SK-N-SH treated with all-trans-retinoic acid at 6 μM for 48 hours (cell line): ENCODE results near the gene CALHM4.

Experiments
- GLIS3 ChIP-seq: fragments of 250-450 bp; sonication (Bioruptor Pico); IDR thresholded peaks from 2 replicates; pipeline ENCODE4 v1.5.0; 2020; ENCODE audit warnings: mild to moderate bottlenecking, moderate library complexity
- ISL1 ChIP-seq: fragments of 250-450 bp; sonication (Bioruptor Pico); IDR thresholded peaks from 2 replicates; pipeline ENCODE4 v2.1.2; 2022; ENCODE audit warnings: mild to moderate bottlenecking, moderate library complexity
- PPARA ChIP-seq: fragments of 250-450 bp; sonication (Bioruptor Pico); IDR thresholded peaks from 2 replicates; pipeline ENCODE4 v1.5.0; 2020; ENCODE audit warnings: mild to moderate bottlenecking, borderline replicate concordance
- TCF4 ChIP-seq: fragments of 250-450 bp; sonication (Bioruptor Pico); IDR thresholded peaks from 2 replicates; pipeline ENCODE4 v1.8.0; 2021; ENCODE audit warnings: mild to moderate bottlenecking, moderate library complexity, borderline replicate concordance
- ZC3H10 ChIP-seq: fragments of 250-450 bp; sonication (Bioruptor Pico); IDR thresholded peaks from 2 replicates; pipeline ENCODE4 v1.5.1; 2021; ENCODE audit warnings: mild to moderate bottlenecking, moderate library complexity
- ZFP30 ChIP-seq: fragments of 450-650 bp; formaldehyde crosslinking; IDR thresholded peaks from 2 replicates; pipeline ENCODE4 v1.5.0; 2022; ENCODE audit warnings: mild to moderate bottlenecking, moderate library complexity
- ZNF565 ChIP-seq: fragments of 450-650 bp; formaldehyde crosslinking; conservative IDR thresholded peaks from 2 replicates; pipeline ENCODE4 v1.5.0; 2020; ENCODE audit warnings: low read depth, mild to moderate bottlenecking, moderate library complexity
- ZNF8 ChIP-seq: fragments of 450-650 bp; formaldehyde crosslinking; IDR thresholded peaks from 2 replicates; pipeline ENCODE4 v1.5.0; 2020; ENCODE audit warnings: mild to moderate bottlenecking, moderate library complexity
- TF ChIP-seq, protein P1 (sequence below): fragments of 250-450 bp; sonication (Bioruptor Pico); IDR thresholded peaks from 2 replicates; pipeline ENCODE4 v1.5.0; 2020; ENCODE audit warnings: mild to moderate bottlenecking, moderate library complexity
- TF ChIP-seq, protein P2 (sequence below): fragments of 250-450 bp; sonication (Bioruptor Pico); IDR thresholded peaks from 2 replicates; pipeline ENCODE4 v1.5.1; 2020; ENCODE audit warnings: low read depth, mild to moderate bottlenecking, moderate library complexity
- TF ChIP-seq, protein P3 (sequence below): fragments of 250-450 bp; sonication (Bioruptor Pico); IDR thresholded peaks from 2 replicates; pipeline ENCODE4 v1.8.0; 2020; ENCODE audit warnings: mild to moderate bottlenecking, moderate library complexity, borderline replicate concordance

DNA sequence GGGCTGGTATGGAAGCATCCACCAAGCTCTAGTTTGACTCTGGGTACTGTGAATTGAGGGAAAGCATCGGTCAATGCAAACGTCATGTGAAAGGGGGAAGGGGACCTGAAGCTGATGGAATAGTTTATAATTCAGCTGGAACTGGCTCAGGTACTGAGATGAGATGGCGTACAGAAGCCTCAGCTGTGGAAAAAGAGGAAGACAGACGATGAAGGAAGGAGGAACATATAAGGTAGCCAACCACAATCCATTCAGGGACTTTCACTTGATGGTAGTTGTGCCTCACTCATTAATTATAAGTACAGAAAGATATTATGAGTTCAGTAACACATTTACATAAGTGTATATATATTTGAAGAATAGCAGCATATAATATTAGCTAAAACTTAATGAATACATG lies 39.4 kb upstream of the CALHM4 start:
- TF ChIP-seq, protein P1, sequence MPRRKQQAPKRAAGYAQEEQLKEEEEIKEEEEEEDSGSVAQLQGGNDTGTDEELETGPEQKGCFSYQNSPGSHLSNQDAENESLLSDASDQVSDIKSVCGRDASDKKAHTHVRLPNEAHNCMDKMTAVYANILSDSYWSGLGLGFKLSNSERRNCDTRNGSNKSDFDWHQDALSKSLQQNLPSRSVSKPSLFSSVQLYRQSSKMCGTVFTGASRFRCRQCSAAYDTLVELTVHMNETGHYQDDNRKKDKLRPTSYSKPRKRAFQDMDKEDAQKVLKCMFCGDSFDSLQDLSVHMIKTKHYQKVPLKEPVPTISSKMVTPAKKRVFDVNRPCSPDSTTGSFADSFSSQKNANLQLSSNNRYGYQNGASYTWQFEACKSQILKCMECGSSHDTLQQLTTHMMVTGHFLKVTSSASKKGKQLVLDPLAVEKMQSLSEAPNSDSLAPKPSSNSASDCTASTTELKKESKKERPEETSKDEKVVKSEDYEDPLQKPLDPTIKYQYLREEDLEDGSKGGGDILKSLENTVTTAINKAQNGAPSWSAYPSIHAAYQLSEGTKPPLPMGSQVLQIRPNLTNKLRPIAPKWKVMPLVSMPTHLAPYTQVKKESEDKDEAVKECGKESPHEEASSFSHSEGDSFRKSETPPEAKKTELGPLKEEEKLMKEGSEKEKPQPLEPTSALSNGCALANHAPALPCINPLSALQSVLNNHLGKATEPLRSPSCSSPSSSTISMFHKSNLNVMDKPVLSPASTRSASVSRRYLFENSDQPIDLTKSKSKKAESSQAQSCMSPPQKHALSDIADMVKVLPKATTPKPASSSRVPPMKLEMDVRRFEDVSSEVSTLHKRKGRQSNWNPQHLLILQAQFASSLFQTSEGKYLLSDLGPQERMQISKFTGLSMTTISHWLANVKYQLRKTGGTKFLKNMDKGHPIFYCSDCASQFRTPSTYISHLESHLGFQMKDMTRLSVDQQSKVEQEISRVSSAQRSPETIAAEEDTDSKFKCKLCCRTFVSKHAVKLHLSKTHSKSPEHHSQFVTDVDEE (CRISPR knock-in tag): no peak
- TF ChIP-seq, protein P2, sequence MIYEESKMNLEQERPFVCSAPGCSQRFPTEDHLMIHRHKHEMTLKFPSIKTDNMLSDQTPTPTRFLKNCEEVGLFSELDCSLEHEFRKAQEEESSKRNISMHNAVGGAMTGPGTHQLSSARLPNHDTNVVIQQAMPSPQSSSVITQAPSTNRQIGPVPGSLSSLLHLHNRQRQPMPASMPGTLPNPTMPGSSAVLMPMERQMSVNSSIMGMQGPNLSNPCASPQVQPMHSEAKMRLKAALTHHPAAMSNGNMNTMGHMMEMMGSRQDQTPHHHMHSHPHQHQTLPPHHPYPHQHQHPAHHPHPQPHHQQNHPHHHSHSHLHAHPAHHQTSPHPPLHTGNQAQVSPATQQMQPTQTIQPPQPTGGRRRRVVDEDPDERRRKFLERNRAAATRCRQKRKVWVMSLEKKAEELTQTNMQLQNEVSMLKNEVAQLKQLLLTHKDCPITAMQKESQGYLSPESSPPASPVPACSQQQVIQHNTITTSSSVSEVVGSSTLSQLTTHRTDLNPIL: no peak
- TF ChIP-seq, protein P3, sequence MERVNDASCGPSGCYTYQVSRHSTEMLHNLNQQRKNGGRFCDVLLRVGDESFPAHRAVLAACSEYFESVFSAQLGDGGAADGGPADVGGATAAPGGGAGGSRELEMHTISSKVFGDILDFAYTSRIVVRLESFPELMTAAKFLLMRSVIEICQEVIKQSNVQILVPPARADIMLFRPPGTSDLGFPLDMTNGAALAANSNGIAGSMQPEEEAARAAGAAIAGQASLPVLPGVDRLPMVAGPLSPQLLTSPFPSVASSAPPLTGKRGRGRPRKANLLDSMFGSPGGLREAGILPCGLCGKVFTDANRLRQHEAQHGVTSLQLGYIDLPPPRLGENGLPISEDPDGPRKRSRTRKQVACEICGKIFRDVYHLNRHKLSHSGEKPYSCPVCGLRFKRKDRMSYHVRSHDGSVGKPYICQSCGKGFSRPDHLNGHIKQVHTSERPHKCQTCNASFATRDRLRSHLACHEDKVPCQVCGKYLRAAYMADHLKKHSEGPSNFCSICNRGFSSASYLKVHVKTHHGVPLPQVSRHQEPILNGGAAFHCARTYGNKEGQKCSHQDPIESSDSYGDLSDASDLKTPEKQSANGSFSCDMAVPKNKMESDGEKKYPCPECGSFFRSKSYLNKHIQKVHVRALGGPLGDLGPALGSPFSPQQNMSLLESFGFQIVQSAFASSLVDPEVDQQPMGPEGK: no peak
- TF ChIP-seq ZFP30 (CRISPR knock-in tag): no peak
- no peak for TF ChIP-seq GLIS3
- TF ChIP-seq ZNF565: no peak
- TF ChIP-seq ZNF8 (CRISPR knock-in tag): no peak
- TF ChIP-seq TCF4: no peak
- no peak for TF ChIP-seq ISL1 (CRISPR knock-in tag)
- no peak for TF ChIP-seq PPARA (CRISPR knock-in tag)
- no peak for TF ChIP-seq ZC3H10 (CRISPR knock-in tag)
